ENCODE measurements around the gene ISCA1.

Gene ISCA1

DNA sequence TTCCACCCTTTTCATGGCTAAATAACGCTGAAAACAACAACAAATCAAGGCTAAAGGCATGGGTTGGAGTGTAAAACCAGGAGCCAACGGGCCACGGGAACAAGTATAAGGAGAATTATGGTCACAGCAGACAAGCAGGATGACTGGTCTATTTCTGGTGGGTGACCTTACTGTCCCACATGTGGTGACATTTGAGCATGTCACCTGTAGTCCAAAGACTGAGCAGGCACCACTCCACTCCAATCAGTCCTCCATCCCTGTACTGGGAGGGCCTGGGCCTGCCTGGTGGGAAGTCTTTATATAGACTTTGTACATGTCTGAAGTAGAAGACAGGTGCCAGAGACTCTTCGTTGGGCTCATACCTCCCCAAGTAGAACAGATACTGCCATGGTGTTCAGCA, 59.7 kb downstream of the ISCA1 start:
- no peak for DNase-seq (ENCODE audit: low read depth in 2 of 2)

DNA sequence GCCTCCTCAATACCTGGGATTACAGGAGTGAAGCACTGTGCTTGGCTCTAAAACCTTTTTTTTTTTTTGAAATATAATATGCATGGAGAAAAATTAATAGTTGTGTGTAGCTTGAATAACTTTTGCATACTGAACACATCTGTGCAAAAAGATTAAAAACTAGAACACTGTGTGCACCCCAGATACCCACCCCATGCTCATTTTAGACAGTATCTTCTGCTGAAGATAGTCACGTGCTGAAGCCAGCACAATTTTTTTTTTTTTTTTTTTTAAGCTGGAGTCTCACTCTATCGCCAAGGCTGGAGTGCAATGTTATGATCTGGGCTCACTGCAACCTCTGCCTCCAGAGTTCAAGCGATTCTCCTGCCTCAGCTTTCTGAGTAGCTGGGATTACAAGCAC, 62.7 kb downstream of the ISCA1 start:
- no peak for DNase-seq (ENCODE audit: low read depth in 2 of 2)

DNA sequence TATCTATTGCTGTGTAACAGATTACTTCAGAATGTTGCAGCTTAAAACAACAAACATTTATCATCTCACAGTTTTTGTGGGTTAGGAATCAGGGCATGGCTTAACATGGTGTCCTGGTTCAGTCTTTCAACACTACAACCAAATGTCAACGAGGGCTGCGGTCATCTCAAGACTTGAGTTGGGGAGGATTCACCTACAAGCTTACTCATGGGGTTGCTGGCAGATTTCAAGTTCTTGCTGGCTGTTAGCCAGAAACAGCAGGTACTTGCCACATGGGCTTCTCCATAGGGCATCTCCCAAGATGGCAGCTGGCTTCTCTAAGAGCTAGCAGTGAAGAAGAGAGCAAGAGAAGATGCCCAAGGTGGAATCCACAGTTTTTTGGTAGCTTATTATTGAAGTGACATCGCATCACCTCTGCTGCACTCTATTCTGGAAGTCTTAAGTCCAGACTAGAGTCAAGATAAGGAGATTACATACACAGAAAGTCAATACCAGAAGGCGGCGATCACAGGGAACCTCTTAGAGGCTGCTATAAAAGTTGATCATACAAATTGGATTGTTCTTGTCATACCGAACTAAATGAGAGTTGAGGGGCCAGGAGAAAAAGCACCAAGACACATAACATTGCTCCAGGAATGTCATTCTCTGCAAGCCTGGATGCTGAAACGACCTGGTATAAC, 65.1 kb downstream of the ISCA1 start:
- no peak for DNase-seq (ENCODE audit: low read depth in 2 of 2)

Data from stimulated activated CD8-positive, alpha-beta memory T cell treated with anti-CD3 and anti-CD28 coated beads, Interleukin-2, amount 100 ng/mL, for 48 hours (primary cell).